ENCODE measurements around the gene PRRC2A. TPM values are rescaled to one million over a fixed set of nuclear protein-coding genes. Genes with fewer than 3 reads are reported as not detected.

PRRC2A gene
- total RNA-seq, 1 donor from 2014 or later, result 133 TPM

GRCh38 chr6:31582230-31582643 is 38.3 kb upstream of the PRRC2A start, which contains the start of gene LTB:
LTB (minus strand) TSS chr6:31582424; CDS start chr6:31582417, 7 bp downstream.
- DNase-seq (no peak), ATAC-seq (no peak)
- Histone ChIP-seq H3K27me3 (ENCODE audit: low read depth) (no peaks in the 10 kb centered on the region), H3K36me3 (no peaks in the 10 kb centered on the region), H3K4me3 (peak within 1 kb of the TSS; percentile 79), H3K9me3 (no peaks in the 10 kb centered on the region), H3K4me1 (peaks cover 53% of the 10 kb centered on the region), H3K27ac (peak within 1 kb of the TSS; percentile 84)
- intact Hi-C loops (cut with DNase I), result no loop called here
- no peak for TF ChIP-seq CTCF (IDR thresholded peaks at IDR 0.05)

- intact Hi-C loops (cut with DNase I), result no loop called here
- peak; percentile 22 for TF ChIP-seq CTCF (IDR thresholded peaks at IDR 0.05)
- H3K27ac ChIP-seq, result peak overlapping the region; percentile 64
- H3K4me1 ChIP-seq, result peaks cover 42% of the 10 kb centered on the region
- DNase-seq (no peak), ATAC-seq (no peak)
- H3K9me3 ChIP-seq, result no peaks in the 10 kb centered on the region
- H3K36me3 ChIP-seq, result no peaks in the 10 kb centered on the region
- no peaks in the 10 kb centered on the region for H3K27me3 ChIP-seq (ENCODE audit: low read depth)
- no peak overlapping the region for H3K4me3 ChIP-seq
Observed at GRCh38 chr6:31585491-31585890, 35.0 kb upstream of the PRRC2A start.

GRCh38 chr6:31586008-31586407 is 34.5 kb upstream of the PRRC2A start, which contains the start of gene LST1:
LST1 (plus strand) TSS chr6:31586277; CDS start chr6:31587300, 1,023 bp downstream.
- no peak for DNase-seq
- intact Hi-C loops (cut with DNase I), result no loop called here
- Histone ChIP-seq H3K27ac (peak within 1 kb of the TSS; percentile 64), H3K27me3 (ENCODE audit: low read depth) (no peaks in the 10 kb centered on the region), H3K36me3 (no peaks in the 10 kb centered on the region), H3K4me1 (peaks cover 40% of the 10 kb centered on the region), H3K4me3 (peak within 1 kb of the TSS; percentile 44), H3K9me3 (no peaks in the 10 kb centered on the region)
- no peak for TF ChIP-seq CTCF (IDR thresholded peaks at IDR 0.05)
- peak; percentile 50 to 66 for ATAC-seq

GRCh38 chr6:31586599-31587281 is 33.8 kb upstream of the PRRC2A start:
- Histone ChIP-seq H3K4me1 (peaks cover 37% of the 10 kb centered on the region), H3K27ac (peak overlapping the region; percentile 64), H3K4me3 (peak overlapping the region; percentile 44), H3K9me3 (no peaks in the 10 kb centered on the region), H3K36me3 (no peaks in the 10 kb centered on the region), H3K27me3 (ENCODE audit: low read depth) (no peaks in the 10 kb centered on the region)
- DNase-seq, result no peak
- intact Hi-C loops (cut with DNase I), result no loop called here
- peak; percentile 77 to 82 for ATAC-seq
- no peak for TF ChIP-seq CTCF (IDR thresholded peaks at IDR 0.05)

- Histone ChIP-seq H3K4me3 (peak overlapping the region; percentile 44), H3K4me1 (peaks cover 23% of the 10 kb centered on the region), H3K9me3 (no peaks in the 10 kb centered on the region), H3K36me3 (no peaks in the 10 kb centered on the region), H3K27ac (peak overlapping the region; percentile 64), H3K27me3 (ENCODE audit: low read depth) (no peaks in the 10 kb centered on the region)
- DNase-seq, result no peak
- no peak for TF ChIP-seq CTCF (IDR thresholded peaks at IDR 0.05)
- intact Hi-C loops (cut with DNase I), result no loop called here
- no peak for ATAC-seq
Observed at GRCh38 chr6:31587791-31588777, 32.4 kb upstream of the PRRC2A start.
